Activated B cell treated with CpG ODN at 0.5 μM for 24 hours (primary cell): Measurements from ENCODE around the gene SUMF1. TPM values are rescaled to one million over a fixed set of nuclear protein-coding genes. Genes with fewer than 3 reads are reported as not detected.

Experiments
- ATAC-seq: fragments of 200-7000 bp; cut with Tn5 transposase; one replicate; pipeline ENCODE4 v1.10.0; 2021; ENCODE audit warnings: low read depth, mild to moderate bottlenecking, moderate library complexity
- CTCF ChIA-PET: fragments of 350-600 bp; sonication (Branson Sonifier 250); formaldehyde crosslinking; loops from one replicate; lab custom pipeline; 2021; ENCODE audit warnings: antibody characterized with exemption; lab: Charles Lee
- POLR2A ChIA-PET: fragments of 350-600 bp; sonication (Branson Sonifier 250); formaldehyde crosslinking; loops from one replicate; lab custom pipeline; 2021; ENCODE audit warnings: antibody characterized with exemption; lab: Charles Lee
- DNase-seq: peaks from one replicate; pipeline ENCODE4 v3.0.0; 2022
- H3K27ac Mint-ChIP-seq: one replicate; pipeline ENCODE4 v1.8.0; 2020; ENCODE audit warnings: mixed read lengths
- H3K27me3 Mint-ChIP-seq: one replicate; pipeline ENCODE4 v1.8.0; 2021; ENCODE audit warnings: mixed read lengths
- H3K36me3 Mint-ChIP-seq: one replicate; pipeline ENCODE4 v1.8.0; 2021; ENCODE audit warnings: low read depth, mixed read lengths
- H3K4me1 Mint-ChIP-seq: one replicate; pipeline ENCODE4 v1.8.0; 2021; ENCODE audit warnings: mixed read lengths
- H3K4me3 Mint-ChIP-seq: one replicate; pipeline ENCODE4 v1.8.0; 2020; ENCODE audit warnings: mild to moderate bottlenecking, mixed read lengths
- H3K9me3 Mint-ChIP-seq: one replicate; pipeline ENCODE4 v1.8.0; 2020; ENCODE audit warnings: mixed read lengths
- intact Hi-C: fragments of 100-400 bp; cut with micrococcal nuclease; formaldehyde crosslinking; loops from one replicate; pipeline ENCODE4 v1.15.1; 2024
- total RNA-seq: library from RNA; stranded (reverse); gene quantifications from 2 replicates; pipeline ENCODE4 v1.2.3, GENCODE V29; 2022
- TF ChIP-seq, protein P1 (sequence below): fragments of 200-600 bp; IDR thresholded peaks from one replicate; pipeline ENCODE4 v1.8.0; 2022; ENCODE audit warnings: antibody characterized with exemption, mild to moderate bottlenecking

Gene SUMF1
- 18.4 and 20.7 TPM in 2 replicates for total RNA-seq

DNA sequence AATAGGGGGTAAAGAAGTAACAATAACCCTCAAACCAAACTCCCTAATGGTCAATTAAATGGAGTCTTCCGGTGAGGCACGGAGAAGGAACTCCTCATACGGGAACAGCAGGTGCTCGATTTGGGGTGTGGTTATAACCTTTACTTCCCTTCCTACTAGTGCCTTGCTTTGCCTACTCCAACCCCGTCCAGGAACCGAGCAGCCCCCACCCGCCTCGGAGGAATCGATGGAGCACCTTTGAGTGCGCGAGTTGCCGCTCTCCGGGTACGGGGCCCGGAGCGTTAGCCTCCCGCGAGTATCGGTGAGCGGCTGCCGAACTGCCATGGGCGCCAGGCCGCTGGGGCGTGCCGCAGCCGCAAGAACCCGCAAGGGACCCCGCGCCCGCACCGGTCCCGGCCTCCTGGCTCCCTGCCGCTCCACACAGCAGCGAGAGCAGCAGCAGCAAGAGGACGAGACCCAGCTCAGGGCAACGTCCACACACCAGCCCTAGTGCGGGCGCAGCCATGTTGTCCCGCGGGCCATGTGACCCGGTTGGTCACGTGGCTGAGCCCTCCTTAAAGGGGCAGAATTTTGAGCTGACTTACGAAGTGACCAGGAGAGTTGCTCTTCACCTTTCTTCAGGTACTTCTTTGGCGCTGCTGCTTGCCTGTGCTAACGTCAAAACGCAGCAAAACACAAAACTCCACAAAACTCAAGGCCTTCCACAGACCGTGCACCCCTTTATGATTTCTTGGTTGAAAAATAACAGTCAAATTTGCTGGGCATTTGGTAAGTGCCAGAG is at the start of gene SUMF1:
Gene SUMF1, minus strand, starts transcription at position 529 of the 781 bp plus-strand sequence. Its CDS starts 24 bp downstream, at position 505.
- ChIA-PET CTCF (interaction anchor here (0.7 to 1.1 kb wide), 4 partner anchors 52 to 1267 kb away, joined by 3 to 4 read pairs (median 3); no protein-coding TSS in a partner anchor), POLR2A (interaction anchor here (0.5 to 1.8 kb wide), 14 partner anchors 9 to 655 kb away, joined by 3 to 88 read pairs (median 4); partner anchors contain the start of gene ITPR1)
- Mint-ChIP-seq H3K4me1 (peaks cover 16% of the 10 kb centered on the region), H3K36me3 (peaks cover 5% of the 10 kb centered on the region), H3K4me3 (peak within 1 kb of the TSS; percentile 93), H3K9me3 (no peaks in the 10 kb centered on the region), H3K27me3 (no peaks in the 10 kb centered on the region), H3K27ac (peak within 1 kb of the TSS; percentile 96)
- TF ChIP-seq, protein P1, sequence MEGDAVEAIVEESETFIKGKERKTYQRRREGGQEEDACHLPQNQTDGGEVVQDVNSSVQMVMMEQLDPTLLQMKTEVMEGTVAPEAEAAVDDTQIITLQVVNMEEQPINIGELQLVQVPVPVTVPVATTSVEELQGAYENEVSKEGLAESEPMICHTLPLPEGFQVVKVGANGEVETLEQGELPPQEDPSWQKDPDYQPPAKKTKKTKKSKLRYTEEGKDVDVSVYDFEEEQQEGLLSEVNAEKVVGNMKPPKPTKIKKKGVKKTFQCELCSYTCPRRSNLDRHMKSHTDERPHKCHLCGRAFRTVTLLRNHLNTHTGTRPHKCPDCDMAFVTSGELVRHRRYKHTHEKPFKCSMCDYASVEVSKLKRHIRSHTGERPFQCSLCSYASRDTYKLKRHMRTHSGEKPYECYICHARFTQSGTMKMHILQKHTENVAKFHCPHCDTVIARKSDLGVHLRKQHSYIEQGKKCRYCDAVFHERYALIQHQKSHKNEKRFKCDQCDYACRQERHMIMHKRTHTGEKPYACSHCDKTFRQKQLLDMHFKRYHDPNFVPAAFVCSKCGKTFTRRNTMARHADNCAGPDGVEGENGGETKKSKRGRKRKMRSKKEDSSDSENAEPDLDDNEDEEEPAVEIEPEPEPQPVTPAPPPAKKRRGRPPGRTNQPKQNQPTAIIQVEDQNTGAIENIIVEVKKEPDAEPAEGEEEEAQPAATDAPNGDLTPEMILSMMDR = no peak
- intact Hi-C loops = loop anchor here (1.0 to 2.0 kb wide), 6 partner anchors 26 to 166 kb away; partner anchors contain the start of genes ITPR1 and SETMAR
- peak; percentile 70 for DNase-seq
- ATAC-seq = peak; percentile 94

DNA sequence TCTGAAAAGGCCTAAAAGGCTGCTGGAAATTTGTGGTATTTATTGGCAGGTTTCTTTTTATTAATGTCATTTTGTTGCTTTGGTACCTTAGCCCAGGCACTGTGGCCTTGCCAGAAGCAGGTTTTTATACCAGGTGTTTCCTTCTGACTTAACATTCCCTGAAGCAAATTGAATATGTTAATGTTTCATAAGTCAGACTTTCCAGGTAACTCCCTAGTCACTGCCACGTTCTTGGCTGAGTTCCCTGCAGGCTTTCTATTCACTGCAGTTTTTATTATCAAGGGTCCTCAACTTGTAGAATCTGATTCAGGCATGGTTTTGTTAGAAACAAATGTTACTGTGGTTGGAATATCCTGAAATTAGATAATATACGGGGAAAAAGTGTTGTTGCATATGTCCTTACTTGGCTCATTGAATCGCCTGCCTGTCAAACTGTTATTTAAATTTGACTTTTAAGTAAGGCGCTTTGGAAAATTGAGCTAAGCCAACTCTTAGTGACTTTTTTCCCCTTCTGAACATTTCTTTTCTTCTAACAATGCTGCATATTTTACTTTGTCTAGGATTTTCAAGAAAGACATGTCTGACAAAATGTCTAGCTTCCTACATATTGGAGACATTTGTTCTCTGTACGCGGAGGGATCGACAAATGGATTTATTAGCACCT is 49.0 kb upstream of the SUMF1 start:
- Mint-ChIP-seq H3K4me3 (no peak overlapping the region), H3K36me3 (peaks cover 52% of the 10 kb centered on the region), H3K27me3 (no peaks in the 10 kb centered on the region), H3K27ac (peak overlapping the region; percentile 59), H3K9me3 (no peaks in the 10 kb centered on the region), H3K4me1 (peaks cover 91% of the 10 kb centered on the region)
- ChIA-PET POLR2A (interaction anchor here (0.9 to 12.0 kb wide), 3 partner anchors 11 to 21 kb away, joined by 3 to 155 read pairs (median 7); partner anchors contain the start of gene ITPR1), CTCF (interaction anchor here (1.2 to 1.4 kb wide), 2 partner anchors 9 to 118 kb away, joined by 3 to 5 read pairs; no protein-coding TSS in a partner anchor)
- ATAC-seq = no peak
- no peak for DNase-seq
- intact Hi-C loops = loop anchor here (5.0 kb wide), 1 partner anchor 164 kb away; no protein-coding TSS in a partner anchor
- TF ChIP-seq, protein P1 = no peak

DNA sequence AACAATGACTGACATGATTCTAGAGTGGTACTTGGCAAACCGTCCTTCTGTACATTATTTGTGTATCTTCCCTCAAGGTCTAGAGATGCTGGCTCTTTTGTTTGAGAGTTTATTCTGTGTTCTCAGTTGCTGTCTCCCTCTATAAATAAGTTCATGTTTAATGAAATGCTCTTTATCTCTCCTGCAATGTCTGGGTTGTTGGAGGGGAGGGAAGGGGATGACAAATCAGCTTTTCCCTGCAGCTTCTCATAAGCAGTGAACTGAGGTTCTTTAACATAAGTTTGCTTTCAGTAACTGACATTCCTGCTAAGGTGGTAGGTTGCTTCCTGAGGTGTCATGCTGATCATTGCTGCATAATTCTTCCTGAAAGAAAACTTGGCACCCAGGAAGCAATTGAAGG is 47.8 kb upstream of the SUMF1 start:
- POLR2A ChIA-PET = interaction anchor here (0.5 to 12.0 kb wide), 4 partner anchors 9 to 20 kb away, joined by 3 to 155 read pairs (median 8); partner anchors contain the start of gene ITPR1
- TF ChIP-seq, protein P1 = no peak
- ATAC-seq (no peak), DNase-seq (no peak)
- H3K9me3 Mint-ChIP-seq = no peaks in the 10 kb centered on the region
- H3K27me3 Mint-ChIP-seq = no peaks in the 10 kb centered on the region
- peak overlapping the region; percentile 59 for H3K27ac Mint-ChIP-seq
- H3K4me3 Mint-ChIP-seq = no peak overlapping the region
- H3K4me1 Mint-ChIP-seq = peaks cover 96% of the 10 kb centered on the region
- CTCF ChIA-PET = no interaction called here
- H3K36me3 Mint-ChIP-seq = peaks cover 53% of the 10 kb centered on the region
- intact Hi-C loops = loop anchor here (5.0 kb wide), 1 partner anchor 163 kb away; no protein-coding TSS in a partner anchor

DNA sequence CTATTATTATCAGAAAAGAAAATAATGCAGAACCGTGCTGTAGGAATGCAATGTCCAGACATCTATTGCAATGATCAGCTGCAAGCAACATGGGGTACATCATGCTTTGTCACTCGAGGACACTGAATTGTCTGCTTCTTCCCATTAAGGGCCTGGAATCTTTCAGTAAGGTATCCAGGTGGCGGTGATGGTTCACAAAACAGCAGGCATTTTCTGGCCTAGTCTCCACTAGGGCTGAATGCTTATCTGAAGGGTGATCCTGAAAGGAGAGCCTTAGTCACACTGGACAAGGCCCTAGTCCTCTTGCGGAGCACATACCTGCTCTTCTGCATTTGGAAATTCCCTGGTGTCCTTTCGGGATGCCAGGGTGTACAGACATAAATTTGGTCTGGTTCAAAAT is 47.3 kb upstream of the SUMF1 start:
- ChIA-PET CTCF (no interaction called here), POLR2A (interaction anchor here (2.0 to 12.0 kb wide), 2 partner anchors 12 to 20 kb away, joined by 6 to 155 read pairs; partner anchors contain the start of gene ITPR1)
- no peak overlapping the region for H3K4me3 Mint-ChIP-seq
- peaks cover 53% of the 10 kb centered on the region for H3K36me3 Mint-ChIP-seq
- DNase-seq (no peak), ATAC-seq (no peak)
- H3K9me3 Mint-ChIP-seq = no peaks in the 10 kb centered on the region
- intact Hi-C loops = no loop called here
- peak overlapping the region; percentile 59 for H3K27ac Mint-ChIP-seq
- TF ChIP-seq, protein P1 = no peak
- H3K27me3 Mint-ChIP-seq = no peaks in the 10 kb centered on the region
- peaks cover 96% of the 10 kb centered on the region for H3K4me1 Mint-ChIP-seq
